H9 (cell line): ENCODE results near the gene ANKMY1. TPM values are rescaled to one million over a fixed set of nuclear protein-coding genes. Genes with fewer than 3 reads are reported as not detected.

Source experiments
- DNase-seq: peaks from one replicate; pipeline ENCODE4 v3.0.0-alpha.2; 2017
- H2AFZ ChIP-seq: one replicate; pipeline ENCODE4 v1.6.1; 2013; ENCODE audit warnings: mild to moderate bottlenecking, low read length, control low read depth, moderate library complexity
- H2AK5ac ChIP-seq: 2 replicates; pipeline ENCODE4 v1.6.1; 2013; ENCODE audit warnings: low read length, control low read depth, mixed read lengths; ENCODE audit not compliant: insufficient read length
- H2BK120ac ChIP-seq: one replicate; pipeline ENCODE4 v1.6.1; 2013; ENCODE audit warnings: low read depth, mild to moderate bottlenecking, low read length, control low read depth, inconsistent platforms; ENCODE audit not compliant: poor library complexity, severe bottlenecking
- H2BK12ac ChIP-seq: 2 replicates; pipeline ENCODE4 v1.6.1; 2013; ENCODE audit warnings: low read length, control low read depth, mixed read lengths, low read depth; ENCODE audit not compliant: insufficient read length
- H2BK15ac ChIP-seq: 2 replicates; pipeline ENCODE4 v1.6.1; 2013; ENCODE audit warnings: low read depth, low read length, control low read depth
- H2BK20ac ChIP-seq: one replicate; pipeline ENCODE4 v1.6.1; 2013; ENCODE audit warnings: low read depth, mild to moderate bottlenecking, low read length, control low read depth, inconsistent platforms; ENCODE audit not compliant: poor library complexity, severe bottlenecking
- H2BK5ac ChIP-seq: 2 replicates; pipeline ENCODE4 v1.6.1; 2013; ENCODE audit warnings: low read length, control low read depth, mixed read lengths; ENCODE audit not compliant: insufficient read length
- H3K14ac ChIP-seq: 2 replicates; pipeline ENCODE4 v1.6.1; 2013; ENCODE audit warnings: low read length, control low read depth; ENCODE audit not compliant: insufficient read depth
- H3K18ac ChIP-seq: 2 replicates; pipeline ENCODE4 v1.6.1; 2013; ENCODE audit warnings: low read depth, mild to moderate bottlenecking, mixed read lengths, low read length, control low read depth; ENCODE audit not compliant: insufficient read length
- H3K23ac ChIP-seq: 2 replicates; pipeline ENCODE4 v1.6.1; 2013; ENCODE audit warnings: low read length, control low read depth, mixed read lengths, low read depth; ENCODE audit not compliant: insufficient read length
- H3K23me2 ChIP-seq: 2 replicates; pipeline ENCODE4 v1.6.1; 2013; ENCODE audit warnings: low read depth, mild to moderate bottlenecking, mixed read lengths, low read length, control low read depth; ENCODE audit not compliant: insufficient read length, poor library complexity, severe bottlenecking
- H3K27ac ChIP-seq: 2 replicates; pipeline ENCODE4 v1.5.1; 2013; ENCODE audit warnings: low read length, control low read depth, mixed read lengths, low read depth; ENCODE audit not compliant: insufficient read length
- H3K27me3 ChIP-seq: 2 replicates; pipeline ENCODE4 v1.6.1; 2013; ENCODE audit warnings: low read length, control low read depth, inconsistent platforms; ENCODE audit not compliant: insufficient read depth
- H3K4ac ChIP-seq: 2 replicates; pipeline ENCODE4 v1.6.1; 2013; ENCODE audit warnings: low read depth, mild to moderate bottlenecking, control low read depth, inconsistent platforms, low read length, moderate library complexity
- H3K4me1 ChIP-seq: 2 replicates; pipeline ENCODE4 v1.6.1; 2013; ENCODE audit warnings: low read length, control low read depth, inconsistent platforms; ENCODE audit not compliant: insufficient read depth
- H3K4me2 ChIP-seq: 2 replicates; pipeline ENCODE4 v1.6.1; 2013; ENCODE audit warnings: low read length, control low read depth, mixed read lengths; ENCODE audit not compliant: insufficient read length, insufficient read depth
- H3K56ac ChIP-seq: 2 replicates; pipeline ENCODE4 v1.6.1; 2013; ENCODE audit warnings: low read depth, mild to moderate bottlenecking, mixed read lengths, low read length, control low read depth; ENCODE audit not compliant: insufficient read length
- H3K79me1 ChIP-seq: 2 replicates; pipeline ENCODE4 v1.6.1; 2013; ENCODE audit warnings: low read depth, mild to moderate bottlenecking, moderate library complexity, low read length, control low read depth, inconsistent platforms; ENCODE audit not compliant: insufficient read depth, poor library complexity, severe bottlenecking
- H3K79me2 ChIP-seq: 2 replicates; pipeline ENCODE4 v1.6.1; 2013; ENCODE audit warnings: low read length, control low read depth, inconsistent platforms; ENCODE audit not compliant: insufficient read depth
- H3K9ac ChIP-seq: 2 replicates; pipeline ENCODE4 v1.6.1; 2013; ENCODE audit warnings: low read length, control low read depth, mixed read lengths; ENCODE audit not compliant: insufficient read length; ENCODE audit errors: extremely low read depth
- H3K9me3 ChIP-seq: one replicate; pipeline ENCODE4 v1.6.1; 2013; ENCODE audit warnings: low read depth, low read length, inconsistent platforms; ENCODE audit not compliant: control insufficient read depth
- H3T11ph ChIP-seq: one replicate; pipeline ENCODE4 v1.6.1; 2013; ENCODE audit warnings: mild to moderate bottlenecking, low read length, control low read depth, inconsistent platforms
- H4K20me1 ChIP-seq: one replicate; pipeline ENCODE4 v1.6.1; 2013; ENCODE audit not compliant: control insufficient read depth, insufficient read length, insufficient read depth
- H4K5ac ChIP-seq: 2 replicates; pipeline ENCODE4 v1.6.1; 2013; ENCODE audit warnings: low read depth, mild to moderate bottlenecking, mixed read lengths, low read length, control low read depth; ENCODE audit not compliant: insufficient read length
- H4K8ac ChIP-seq: replicated peaks from 2 replicates; pipeline ENCODE4 v1.6.1; 2013; ENCODE audit warnings: low read length, control low read depth, mixed read lengths, low read depth; ENCODE audit not compliant: insufficient read length
- H4K91ac ChIP-seq: 2 replicates; pipeline ENCODE4 v1.6.1; 2013; ENCODE audit warnings: low read depth, mild to moderate bottlenecking, moderate library complexity, mixed read lengths, low read length, control low read depth; ENCODE audit not compliant: insufficient read length
- H3K27ac Mint-ChIP-seq, 3 experiments: 2 replicates in 2 of 3; 3 replicates in 1 of 3; pipeline ENCODE4 v1.8.0; 2020 to 2021; ENCODE audit warnings: mixed read lengths in 3 of 3, mild to moderate bottlenecking in 1 of 3, moderate library complexity in 1 of 3
- H3K27me3 Mint-ChIP-seq: 2 replicates; pipeline ENCODE4 v1.8.0; 2021; ENCODE audit warnings: low read depth, mild to moderate bottlenecking, moderate library complexity, mixed read lengths
- H3K36me3 Mint-ChIP-seq, 3 experiments: 2 replicates in 2 of 3; 3 replicates in 1 of 3; pipeline ENCODE4 v1.8.0; 2020 to 2021; ENCODE audit warnings: low read depth in 3 of 3, mixed read lengths in 3 of 3; ENCODE audit not compliant: insufficient read depth in 1 of 3
- H3K4me1 Mint-ChIP-seq, 2 experiments: 2 replicates each; pipeline ENCODE4 v1.8.0; 2020; ENCODE audit warnings: mixed read lengths in 2 of 2
- H3K4me3 Mint-ChIP-seq, 2 experiments: 2 replicates in 1 of 2; 3 replicates in 1 of 2; pipeline ENCODE4 v1.8.0; 2020 to 2021; ENCODE audit warnings: mild to moderate bottlenecking in 2 of 2, mixed read lengths in 2 of 2, moderate library complexity in 1 of 2
- H3K9me3 Mint-ChIP-seq, 2 experiments: 2 replicates in 1 of 2; 3 replicates in 1 of 2; pipeline ENCODE4 v1.8.0; 2020; ENCODE audit warnings: mild to moderate bottlenecking in 2 of 2, mixed read lengths in 2 of 2, moderate library complexity in 1 of 2
- CTCF ChIP-seq: fragments of 200-600 bp; sonication (generic); conservative IDR thresholded peaks from 3 replicates; pipeline ENCODE4 v1.8.0; 2021; ENCODE audit warnings: antibody characterized with exemption, mild to moderate bottlenecking
- WGBS: extraction: QIAGEN DNeasy Blood & Tissue Kit; methylation state at CpG from one replicate; pipeline ENCODE4 v1.1.7; 2013; ENCODE audit warnings: missing lambda C conversion rate, low lambda C conversion rate, mixed read lengths; ENCODE audit not compliant: insufficient read length; ENCODE audit errors: extremely low coverage; 5-methylcytosine and 5-hydroxymethylcytosine counted together
- total RNA-seq: library from RNA; stranded (reverse); gene quantifications from 2 replicates; pipeline ENCODE4 v1.2.1, GENCODE V29; 2021

ANKMY1 gene
- total RNA-seq, 1 experiment from 2014 or later: 13.7 TPM

GRCh38 chr2:240469740-240470139 lies 88.0 kb downstream of the ANKMY1 start:
- Histone ChIP-seq H3K79me1 (no peaks in the 10 kb centered on the region), H4K20me1 (no peaks in the 10 kb centered on the region), H2BK5ac (no peak overlapping the region), H3K79me2 (no peaks in the 10 kb centered on the region), H2AK5ac (no peak overlapping the region), H2AFZ (no peak overlapping the region), H2BK20ac (no peak overlapping the region), H3K27me3 (no peaks in the 10 kb centered on the region; the same call in 1 of the 2 replicates), H3K4ac (no peak overlapping the region), H3T11ph (no peak overlapping the region), H3K18ac (no peak overlapping the region), H3K4me2 (no peak overlapping the region), H3K14ac (no peak overlapping the region), H3K27ac (no peak overlapping the region), H4K91ac (no peak overlapping the region), H2BK15ac (no peak overlapping the region), H2BK12ac (no peak overlapping the region), H2BK120ac (no peak overlapping the region), H3K9me3 (no peaks in the 10 kb centered on the region), H3K9ac (no peak overlapping the region), H3K23me2 (no peaks in the 10 kb centered on the region), H3K4me1 (no peaks in the 10 kb centered on the region), H3K56ac (no peak overlapping the region), H4K8ac (no peak overlapping the region), H4K5ac (no peak overlapping the region), H3K23ac (no peak overlapping the region)
- Mint-ChIP-seq H3K27me3 (peaks cover 19% of the 10 kb centered on the region), H3K27ac (no peak overlapping the region), H3K4me1 (peaks cover 2 to 3% of the 10 kb centered on the region in 2 experiments; a peak in 2 of 4 replicates), H3K36me3 (peaks cover 0 to 5% (median 3%) of the 10 kb centered on the region in 3 experiments; a peak in 5 of 7 replicates), H3K9me3 (peaks cover under 1 to 7% of the 10 kb centered on the region in 2 experiments), H3K4me3 (no peak overlapping the region; a peak in 1 of 5 replicates)
- no CpG with 5 or more reads among the region's 6 CpGs for WGBS
- no peak for TF ChIP-seq CTCF
- DNase-seq: no peak
